AG09319 (cell line): ENCODE measurements around the gene VPS39.

Source experiments
- DNase-seq: peaks from one replicate; pipeline ENCODE4 v3.0.0-alpha.2; 2010; ENCODE audit warnings: low read depth; ENCODE audit errors: extremely low read depth
- TF ChIP-seq, protein P1 (sequence below): IDR thresholded peaks from 2 replicates; pipeline ENCODE4 v1.5.1; 2011; ENCODE audit warnings: low read depth, mild to moderate bottlenecking, inconsistent platforms, low read length, moderate library complexity

The VPS39 gene

DNA sequence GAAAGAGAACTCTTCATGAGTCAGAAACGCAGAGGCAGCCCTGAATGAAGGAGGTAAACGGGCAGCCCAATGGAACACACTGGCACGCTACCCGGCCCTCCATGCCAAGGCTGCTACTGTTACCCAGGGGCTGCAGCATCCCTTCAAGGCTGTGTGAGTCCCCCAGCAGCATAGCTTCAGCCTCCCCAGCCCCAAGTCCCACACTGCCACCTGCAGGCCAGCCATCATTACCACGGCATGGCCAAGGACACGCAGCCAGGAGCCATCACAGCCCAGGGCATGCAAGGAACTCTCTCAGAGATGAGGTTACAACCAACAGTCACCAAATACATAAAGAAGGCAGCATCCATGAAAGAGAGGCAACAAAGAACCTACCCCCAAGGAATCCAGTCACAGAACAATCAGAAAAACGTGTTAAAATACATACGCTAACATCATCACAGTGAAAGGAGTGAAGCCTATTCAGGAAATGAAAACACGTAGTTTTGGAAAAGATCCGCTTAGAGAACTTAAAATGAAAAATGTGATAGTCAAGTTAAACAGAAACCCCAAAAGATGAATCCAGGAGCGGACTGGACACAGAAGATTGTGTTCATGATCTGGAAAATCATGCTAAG lies 74.1 kb downstream of the VPS39 start:
- DNase-seq = no peak
- TF ChIP-seq, protein P1, sequence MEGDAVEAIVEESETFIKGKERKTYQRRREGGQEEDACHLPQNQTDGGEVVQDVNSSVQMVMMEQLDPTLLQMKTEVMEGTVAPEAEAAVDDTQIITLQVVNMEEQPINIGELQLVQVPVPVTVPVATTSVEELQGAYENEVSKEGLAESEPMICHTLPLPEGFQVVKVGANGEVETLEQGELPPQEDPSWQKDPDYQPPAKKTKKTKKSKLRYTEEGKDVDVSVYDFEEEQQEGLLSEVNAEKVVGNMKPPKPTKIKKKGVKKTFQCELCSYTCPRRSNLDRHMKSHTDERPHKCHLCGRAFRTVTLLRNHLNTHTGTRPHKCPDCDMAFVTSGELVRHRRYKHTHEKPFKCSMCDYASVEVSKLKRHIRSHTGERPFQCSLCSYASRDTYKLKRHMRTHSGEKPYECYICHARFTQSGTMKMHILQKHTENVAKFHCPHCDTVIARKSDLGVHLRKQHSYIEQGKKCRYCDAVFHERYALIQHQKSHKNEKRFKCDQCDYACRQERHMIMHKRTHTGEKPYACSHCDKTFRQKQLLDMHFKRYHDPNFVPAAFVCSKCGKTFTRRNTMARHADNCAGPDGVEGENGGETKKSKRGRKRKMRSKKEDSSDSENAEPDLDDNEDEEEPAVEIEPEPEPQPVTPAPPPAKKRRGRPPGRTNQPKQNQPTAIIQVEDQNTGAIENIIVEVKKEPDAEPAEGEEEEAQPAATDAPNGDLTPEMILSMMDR = peak; percentile 53

DNA sequence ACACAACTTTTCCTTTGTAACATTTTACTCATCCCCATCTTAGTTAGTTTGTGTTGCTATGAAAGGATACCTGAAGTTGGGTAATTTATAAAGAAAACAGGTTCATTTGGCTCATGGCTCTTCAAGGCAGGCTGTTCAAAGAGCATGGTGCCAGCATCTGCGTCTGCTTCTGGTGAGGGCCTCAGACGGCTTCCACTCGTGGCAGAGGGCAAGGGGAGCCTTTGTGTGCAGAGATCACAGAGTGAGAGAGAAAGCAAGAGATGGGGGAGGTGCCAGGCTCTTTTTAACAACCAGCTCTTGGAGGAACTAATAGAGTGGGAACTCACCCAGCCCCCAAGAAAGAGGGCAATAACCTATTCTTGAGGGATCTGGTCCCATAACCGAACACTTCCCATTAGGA lies 74.7 kb downstream of the VPS39 start:
- TF ChIP-seq, protein P1 = no peak
- no peak for DNase-seq

DNA sequence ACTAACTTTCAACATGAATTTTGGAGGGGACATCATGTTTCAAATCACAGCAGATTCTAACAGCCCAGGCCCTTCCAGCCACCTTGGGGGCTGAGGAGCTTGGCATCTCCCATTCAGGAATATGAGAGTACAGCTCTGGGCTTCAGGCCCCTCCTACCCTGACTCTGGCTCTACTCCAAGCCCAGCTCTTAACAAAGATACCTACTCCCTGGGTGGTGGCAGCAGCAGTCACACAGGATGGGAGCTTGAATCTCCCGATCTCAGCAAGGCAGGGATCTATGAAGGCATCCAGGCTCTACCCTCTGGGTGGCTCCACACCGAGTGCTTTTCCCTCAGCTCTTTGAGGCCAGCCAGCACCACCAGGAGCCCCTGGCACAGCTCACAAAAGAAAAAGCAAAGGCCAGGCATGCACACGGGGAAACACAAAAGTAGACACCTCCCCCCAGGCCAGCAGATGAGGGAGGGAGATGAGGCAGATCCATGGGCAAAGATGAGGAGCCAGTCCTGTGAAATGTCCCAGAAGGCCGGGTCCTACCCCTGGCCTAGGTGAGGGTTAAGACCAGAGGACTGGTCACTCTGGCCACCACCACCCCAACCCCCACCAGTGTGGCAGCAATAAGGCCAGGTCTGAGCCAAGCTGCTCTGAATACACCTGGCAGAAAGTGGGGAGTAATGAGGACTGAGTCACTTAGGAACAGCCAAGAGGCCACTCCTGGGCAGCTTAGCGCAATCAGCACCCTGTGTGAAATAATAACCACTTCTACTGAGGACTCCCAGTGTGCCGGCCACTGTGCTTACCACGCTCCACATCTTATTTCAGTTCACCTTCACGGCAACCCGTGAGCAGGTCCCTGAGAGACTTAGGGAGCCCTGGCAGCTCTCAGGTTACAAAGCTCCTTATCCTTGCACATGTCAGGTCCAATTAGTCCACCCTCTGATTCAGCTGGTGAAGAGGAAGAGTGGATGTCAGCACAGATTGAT lies 76.0 kb downstream of the VPS39 start:
- DNase-seq = no peak
- TF ChIP-seq, protein P1 = no peak

DNA sequence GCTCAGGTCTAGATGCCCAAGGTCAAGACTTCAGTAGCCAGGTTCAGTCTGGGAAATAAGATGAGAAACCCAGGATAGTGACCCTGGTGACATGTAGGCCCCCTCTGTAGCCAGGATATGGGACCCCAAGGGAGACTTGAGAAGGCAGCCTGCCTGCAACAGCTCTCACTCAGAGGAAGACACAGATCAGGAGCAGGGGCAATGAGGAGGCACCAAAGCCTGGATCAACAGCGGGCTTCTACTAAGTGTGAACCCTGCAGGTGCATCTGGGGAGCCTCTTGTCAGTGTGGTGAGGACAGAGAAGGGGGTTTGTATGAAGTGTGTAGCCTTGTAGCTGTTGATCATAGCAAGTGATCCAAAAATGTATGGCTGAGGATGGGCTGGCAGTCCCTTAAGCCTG lies 77.1 kb downstream of the VPS39 start:
- no peak for DNase-seq
- TF ChIP-seq, protein P1 = no peak

DNA sequence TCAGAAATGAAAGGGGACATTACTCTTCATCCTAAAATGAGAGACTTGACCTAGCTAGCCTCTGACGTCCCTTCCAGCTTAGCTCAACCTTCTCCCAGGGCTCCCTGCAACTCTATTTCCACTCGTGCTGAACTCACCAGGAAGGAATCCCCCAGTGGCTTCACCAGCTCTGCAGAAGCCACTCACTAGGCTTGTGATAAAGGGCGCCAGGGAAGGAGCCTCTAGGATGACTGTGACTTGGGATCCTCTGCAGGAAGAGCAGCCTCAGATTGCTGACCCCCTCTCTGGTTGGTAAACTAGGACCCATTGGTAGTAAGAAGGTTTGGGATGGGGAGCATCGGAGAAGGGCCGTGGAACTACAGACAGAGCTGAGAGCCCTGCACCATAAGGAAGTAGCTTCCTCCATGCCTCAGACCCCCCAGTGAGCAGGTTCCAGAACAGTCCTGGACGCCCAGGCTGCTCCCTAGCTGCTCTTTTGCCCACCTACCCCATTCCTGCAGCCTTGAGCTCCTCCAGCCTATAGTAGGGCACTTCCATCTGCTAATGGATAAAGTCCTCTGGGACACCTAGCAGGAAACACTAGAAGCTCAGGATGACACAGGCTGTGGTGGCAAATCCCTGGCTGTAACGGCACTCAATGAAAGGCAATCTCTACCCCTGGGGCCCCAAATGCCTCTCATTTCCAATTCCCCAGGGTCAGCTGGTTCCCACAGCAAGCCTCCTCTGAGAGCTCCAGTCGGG lies 77.7 kb downstream of the VPS39 start:
- no peak for DNase-seq
- TF ChIP-seq, protein P1 = no peak

DNA sequence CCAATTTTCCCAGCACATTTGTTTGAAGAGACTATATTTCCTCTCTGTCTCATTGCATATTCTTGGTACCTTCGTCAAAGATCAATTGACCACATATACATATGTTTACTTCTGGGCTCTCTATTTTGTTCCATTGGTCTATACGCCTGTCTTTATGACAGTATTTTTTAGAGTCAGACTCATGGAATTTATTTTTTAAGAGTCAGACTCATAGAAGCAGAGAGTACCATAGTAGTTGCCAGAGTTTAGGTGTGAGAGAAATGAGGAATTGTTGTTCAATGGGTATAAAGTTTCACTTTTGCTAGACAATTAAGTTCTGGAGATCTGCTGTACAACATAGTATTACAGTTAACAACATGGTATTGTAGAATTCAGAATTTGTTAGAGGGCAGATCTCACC lies 78.7 kb downstream of the VPS39 start:
- DNase-seq = no peak
- TF ChIP-seq, protein P1 = no peak
